OCI-LY1 (cell line): Measurements from ENCODE around the gene MTOR.

Experiments
- EZH2 ChIP-seq: fragments of 200-600 bp; sonication (generic), shearing (Covaris generic); IDR thresholded peaks from 2 replicates; pipeline ENCODE4 v1.8.0; 2017; ENCODE audit warnings: borderline replicate concordance, mixed run types, mild to moderate bottlenecking, antibody characterized with exemption, low read length, moderate library complexity, mixed read lengths
- TF ChIP-seq, protein P1 (sequence below): fragments of 200-600 bp; sonication (generic), shearing (Covaris generic); IDR thresholded peaks from 2 replicates; pipeline ENCODE4 v1.5.1; 2017; ENCODE audit warnings: mild to moderate bottlenecking, antibody characterized with exemption, low read length, moderate library complexity, mixed read lengths

- TF ChIP-seq, protein P1, sequence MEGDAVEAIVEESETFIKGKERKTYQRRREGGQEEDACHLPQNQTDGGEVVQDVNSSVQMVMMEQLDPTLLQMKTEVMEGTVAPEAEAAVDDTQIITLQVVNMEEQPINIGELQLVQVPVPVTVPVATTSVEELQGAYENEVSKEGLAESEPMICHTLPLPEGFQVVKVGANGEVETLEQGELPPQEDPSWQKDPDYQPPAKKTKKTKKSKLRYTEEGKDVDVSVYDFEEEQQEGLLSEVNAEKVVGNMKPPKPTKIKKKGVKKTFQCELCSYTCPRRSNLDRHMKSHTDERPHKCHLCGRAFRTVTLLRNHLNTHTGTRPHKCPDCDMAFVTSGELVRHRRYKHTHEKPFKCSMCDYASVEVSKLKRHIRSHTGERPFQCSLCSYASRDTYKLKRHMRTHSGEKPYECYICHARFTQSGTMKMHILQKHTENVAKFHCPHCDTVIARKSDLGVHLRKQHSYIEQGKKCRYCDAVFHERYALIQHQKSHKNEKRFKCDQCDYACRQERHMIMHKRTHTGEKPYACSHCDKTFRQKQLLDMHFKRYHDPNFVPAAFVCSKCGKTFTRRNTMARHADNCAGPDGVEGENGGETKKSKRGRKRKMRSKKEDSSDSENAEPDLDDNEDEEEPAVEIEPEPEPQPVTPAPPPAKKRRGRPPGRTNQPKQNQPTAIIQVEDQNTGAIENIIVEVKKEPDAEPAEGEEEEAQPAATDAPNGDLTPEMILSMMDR, result no peak
- no peak for TF ChIP-seq EZH2
Measured at GRCh38 chr1:11289064-11289463, 26.7 kb upstream of the MTOR start.
